SK-N-SH (cell line): Measurements from ENCODE around the gene TUBGCP5. TPM values are rescaled to one million over a fixed set of nuclear protein-coding genes. Genes with fewer than 3 reads are reported as not detected.

ENCODE experiments used
- CTCF ChIA-PET: fragments of 300-600, 350-600 bp; formaldehyde crosslinking; extraction: SDS; loops from one replicate; lab custom pipeline; 2021; lab: Yijun Ruan, JAX
- POLR2A ChIA-PET: fragments of 350-600 bp; sonication (Branson Sonifier 250); formaldehyde crosslinking; extraction: SDS; loops from one replicate; lab custom pipeline; 2020; ENCODE audit warnings: antibody characterized with exemption, inconsistent platforms; lab: Yijun Ruan, JAX
- DNase-seq: peaks from one replicate; pipeline ENCODE4 v3.0.0; 2012
- H2AFZ ChIP-seq: fragments of 200-600 bp; sonication (generic); 2 replicates; pipeline ENCODE4 v1.8.1; 2016; ENCODE audit warnings: antibody characterized with exemption, mild to moderate bottlenecking, low read depth
- H3F3A ChIP-seq: fragments of 200-600 bp; sonication (generic); replicated peaks from 2 replicates; pipeline ENCODE3; 2016; ENCODE audit warnings: antibody characterized with exemption, mild to moderate bottlenecking; ENCODE audit not compliant: insufficient read depth
- H3K27ac ChIP-seq, 2 experiments: fragments of 200-500 bp in 1 of 2; fragments of 200-600 bp in 1 of 2; sonication (Bioruptor generic) in 1 of 2; sonication (generic), shearing (Covaris generic) in 1 of 2; 2 replicates each; pipeline versions ENCODE4 v1.5.1 to v1.6.1; 2014 to 2016; ENCODE audit warnings: low read depth in 2 of 2, inconsistent platforms in 1 of 2, low read length in 1 of 2, mild to moderate bottlenecking in 1 of 2, mixed read lengths in 1 of 2
- H3K27me3 ChIP-seq: fragments of 200-600 bp; sonication (generic), shearing (Covaris generic); 2 replicates; pipeline ENCODE4 v1.6.1; 2016; ENCODE audit warnings: mixed run types; ENCODE audit not compliant: insufficient read depth
- H3K36me3 ChIP-seq, 2 experiments: fragments of 200-500 bp in 1 of 2; fragments of 200-600 bp in 1 of 2; sonication (Bioruptor generic) in 1 of 2; sonication (generic) in 1 of 2; replicated peaks in 1 of 2; 2 replicates each; pipeline versions ENCODE3 to v1.5.1; 2014 to 2016; ENCODE audit warnings: low read length in 1 of 2, mild to moderate bottlenecking in 1 of 2; ENCODE audit not compliant: insufficient read depth in 2 of 2, control insufficient read depth in 1 of 2
- H3K4me1 ChIP-seq, 2 experiments: fragments of 200-500 bp in 1 of 2; fragments of 200-600 bp in 1 of 2; sonication (Bioruptor generic) in 1 of 2; sonication (generic), shearing (Covaris generic) in 1 of 2; 2 replicates each; pipeline versions ENCODE4 v1.5.1 to v1.6.1; 2014 to 2016; ENCODE audit warnings: low read depth in 1 of 2, low read length in 1 of 2, mixed run types in 1 of 2; ENCODE audit not compliant: insufficient read depth in 2 of 2, control insufficient read depth in 1 of 2
- H3K4me2 ChIP-seq: fragments of 200-600 bp; sonication (generic), shearing (Covaris generic); 2 replicates; pipeline ENCODE4 v1.6.1; 2017; ENCODE audit warnings: mixed run types
- H3K4me3 ChIP-seq, 2 experiments: fragments of 200-500 bp in 1 of 2; fragments of 200-600 bp in 1 of 2; sonication (Bioruptor generic) in 1 of 2; sonication (generic), shearing (Covaris generic) in 1 of 2; 2 replicates each; pipeline versions ENCODE4 v1.5.1 to v1.8.1; 2014 to 2016; ENCODE audit warnings: low read depth in 2 of 2, inconsistent platforms in 1 of 2, low read length in 1 of 2, mild to moderate bottlenecking in 1 of 2, mixed read lengths in 1 of 2, moderate library complexity in 1 of 2
- H3K79me2 ChIP-seq: fragments of 200-600 bp; sonication (generic); 2 replicates; pipeline ENCODE4 v1.8.1; 2017; ENCODE audit warnings: mild to moderate bottlenecking; ENCODE audit not compliant: insufficient read depth
- H3K9ac ChIP-seq: fragments of 200-600 bp; sonication (generic); 2 replicates; pipeline ENCODE4 v1.6.1; 2017; ENCODE audit warnings: mixed run types
- H3K9me2 ChIP-seq: fragments of 200-600 bp; sonication (generic); 2 replicates; pipeline ENCODE4 v1.6.1; 2017; ENCODE audit warnings: mixed run types
- H3K9me3 ChIP-seq: fragments of 200-600 bp; sonication (generic); 2 replicates; pipeline ENCODE4 v1.6.1; 2017; ENCODE audit warnings: mixed run types, mild to moderate bottlenecking, moderate library complexity
- H4K20me1 ChIP-seq: fragments of 200-600 bp; sonication (generic); 2 replicates; pipeline ENCODE4 v1.6.1; 2017; ENCODE audit warnings: mild to moderate bottlenecking, mixed run types; ENCODE audit not compliant: insufficient read depth
- CHD2 ChIP-seq: fragments of 150-350 bp; IDR thresholded peaks from 2 replicates; pipeline ENCODE4 v1.6.1; 2018; ENCODE audit warnings: low read length; ENCODE audit not compliant: partially characterized antibody
- EP300 ChIP-seq, 2 experiments: IDR thresholded peaks; 2 replicates each; pipeline versions ENCODE4 v1.4.0 to v1.6.1; 2012; ENCODE audit warnings: borderline replicate concordance in 1 of 2, low read depth in 1 of 2, low read length in 1 of 2
- EZH2phosphoT487 ChIP-seq: fragments of 200-600 bp; sonication (generic); IDR thresholded peaks from 2 replicates; pipeline ENCODE4 v1.6.1; 2017; ENCODE audit warnings: low read depth, mixed run types, mild to moderate bottlenecking, antibody characterized with exemption, moderate library complexity, borderline replicate concordance
- FOSL2 ChIP-seq: IDR thresholded peaks from 2 replicates; pipeline ENCODE4 v1.4.0; 2012; ENCODE audit warnings: low read depth, mild to moderate bottlenecking, moderate library complexity, borderline replicate concordance
- FOXJ3 ChIP-seq: sonication (generic); formaldehyde crosslinking; IDR thresholded peaks from 2 replicates; pipeline ENCODE4 v1.5.1; 2020; ENCODE audit warnings: mild to moderate bottlenecking, missing genetic modification reagents
- FOXM1 ChIP-seq: IDR thresholded peaks from 2 replicates; pipeline ENCODE4 v1.4.0; 2012; ENCODE audit warnings: low read depth, mild to moderate bottlenecking
- GATA2 ChIP-seq: sonication (generic); formaldehyde crosslinking; IDR thresholded peaks from 2 replicates; pipeline ENCODE4 v1.5.0; 2020; ENCODE audit warnings: mild to moderate bottlenecking, missing genetic modification reagents
- JUND ChIP-seq: IDR thresholded peaks from 2 replicates; pipeline ENCODE4 v1.4.0; 2012
- MEF2A ChIP-seq: IDR thresholded peaks from 2 replicates; pipeline ENCODE4 v1.4.0; 2012; ENCODE audit warnings: low read depth, borderline replicate concordance
- MXI1 ChIP-seq: IDR thresholded peaks from 2 replicates; pipeline ENCODE4 v1.6.1; 2012; ENCODE audit warnings: mild to moderate bottlenecking, low read depth, low read length, improper control_type of control experiment
- NFIC ChIP-seq: IDR thresholded peaks from 2 replicates; pipeline ENCODE4 v1.4.0; 2012; ENCODE audit warnings: borderline replicate concordance
- RAD21 ChIP-seq: IDR thresholded peaks from 2 replicates; pipeline ENCODE4 v1.6.1; 2012; ENCODE audit warnings: mild to moderate bottlenecking, low read length
- RCOR1 ChIP-seq: fragments of 150-350 bp; IDR thresholded peaks from 2 replicates; pipeline ENCODE4 v1.6.1; 2017; ENCODE audit warnings: antibody characterized with exemption, low read length
- SIN3A ChIP-seq: IDR thresholded peaks from 2 replicates; pipeline ENCODE4 v1.6.1; 2012; ENCODE audit warnings: low read depth, mild to moderate bottlenecking, low read length, moderate library complexity, borderline replicate concordance
- SMC3 ChIP-seq: IDR thresholded peaks from 2 replicates; pipeline ENCODE4 v1.6.1; 2012; ENCODE audit warnings: low read depth, low read length, improper control_type of control experiment
- WGBS: methylation state at CpG from one replicate; pipeline ENCODE4 v1.1.6; 2017; ENCODE audit warnings: low lambda C conversion rate; 5-methylcytosine and 5-hydroxymethylcytosine counted together
- polyA plus RNA-seq, 3 experiments: library from polyadenylated mRNA; depleted of rRNA; stranded (reverse); fragments of >200 nt; gene quantifications; 2 replicates each; pipeline ENCODE4 v1.2.3, GENCODE V29; 2012
- TF ChIP-seq, protein P1 (sequence below): IDR thresholded peaks from 2 replicates; pipeline ENCODE4; 2012
- TF ChIP-seq, protein P2 (sequence below): IDR thresholded peaks from 2 replicates; pipeline ENCODE4 v1.4.0; 2012; ENCODE audit warnings: low read depth, borderline replicate concordance
- TF ChIP-seq, protein P3 (sequence below): fragments of 200-600 bp; sonication (generic); IDR thresholded peaks from 2 replicates; pipeline ENCODE4 v1.6.1; 2017; ENCODE audit warnings: antibody characterized with exemption, mild to moderate bottlenecking, moderate library complexity

The TUBGCP5 gene
- polyA plus RNA-seq, 1 of the 3 experiments (the other 2 are of a cell fraction), result 8.7 TPM

DNA sequence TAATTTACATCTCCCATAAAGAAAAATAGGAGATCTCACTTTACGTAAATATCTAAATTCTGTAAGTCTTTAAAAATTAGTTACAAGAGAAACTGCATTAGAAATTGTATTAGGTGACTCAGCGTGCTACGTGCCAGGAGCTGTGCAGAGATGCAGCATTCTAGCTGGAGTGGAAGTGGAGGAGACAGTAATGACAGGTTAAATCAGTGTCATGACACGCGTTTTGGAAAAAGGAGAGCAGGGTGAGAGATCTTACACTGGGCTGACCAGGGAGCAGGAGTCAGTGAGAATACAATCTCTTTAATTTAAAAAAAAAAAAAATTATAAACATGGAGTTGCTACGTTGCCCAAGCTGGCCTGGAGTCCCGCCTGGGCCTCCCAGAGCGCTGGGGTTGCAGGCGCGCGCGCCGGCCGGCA is 635 bp downstream of the TUBGCP5 start:
- peak overlapping the region; percentile 90 for H2AFZ ChIP-seq
- peak overlapping the region; percentile 87 for H3K4me2 ChIP-seq
- peaks cover 0 to 5% of the 10 kb centered on the region in 2 experiments; a peak in 2 of 4 replicates for H3K4me1 ChIP-seq
- POLR2A ChIA-PET, result interaction anchor here (0.9 kb wide), 2 partner anchors 59 to 160 kb away, joined by 3 read pairs; no protein-coding TSS in a partner anchor
- peak overlapping the region; percentile 75 to 88 for H3K4me3 ChIP-seq
- TF ChIP-seq, protein P1, sequence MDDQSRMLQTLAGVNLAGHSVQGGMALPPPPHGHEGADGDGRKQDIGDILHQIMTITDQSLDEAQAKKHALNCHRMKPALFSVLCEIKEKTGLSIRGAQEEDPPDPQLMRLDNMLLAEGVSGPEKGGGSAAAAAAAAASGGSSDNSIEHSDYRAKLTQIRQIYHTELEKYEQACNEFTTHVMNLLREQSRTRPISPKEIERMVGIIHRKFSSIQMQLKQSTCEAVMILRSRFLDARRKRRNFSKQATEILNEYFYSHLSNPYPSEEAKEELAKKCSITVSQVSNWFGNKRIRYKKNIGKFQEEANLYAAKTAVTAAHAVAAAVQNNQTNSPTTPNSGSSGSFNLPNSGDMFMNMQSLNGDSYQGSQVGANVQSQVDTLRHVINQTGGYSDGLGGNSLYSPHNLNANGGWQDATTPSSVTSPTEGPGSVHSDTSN, result peak; percentile 34; the same call in 1 of the 2 replicates
- TF ChIP-seq SMC3 (no peak), JUND (peak; percentile 16; the same call in 1 of the 2 replicates), EZH2phosphoT487 (no peak), MXI1 (peak; percentile 16)
- no peaks in the 10 kb centered on the region for H3K9me3 ChIP-seq
- DNase-seq, result no peak
- H3K9ac ChIP-seq, result peak overlapping the region; percentile 81
- no peaks in the 10 kb centered on the region for H3K9me2 ChIP-seq
- H3F3A ChIP-seq, result no peaks in the 10 kb centered on the region
- H3K27ac ChIP-seq, result peak overlapping the region; percentile 31 to 89
- H3K79me2 ChIP-seq, result peaks cover 18% of the 10 kb centered on the region
- H3K27me3 ChIP-seq, result no peaks in the 10 kb centered on the region
- CTCF ChIA-PET, result interaction anchor here (1.3 to 1.9 kb wide), 2 partner anchors 8 to 18 kb away, joined by 4 to 5 read pairs; no protein-coding TSS in a partner anchor
- WGBS, result under 1% methylated on average over 14 of the region's 14 CpGs
- H4K20me1 ChIP-seq, result no peaks in the 10 kb centered on the region
- H3K36me3 ChIP-seq, result peaks cover 15 to 16% of the 10 kb centered on the region in 2 experiments

DNA sequence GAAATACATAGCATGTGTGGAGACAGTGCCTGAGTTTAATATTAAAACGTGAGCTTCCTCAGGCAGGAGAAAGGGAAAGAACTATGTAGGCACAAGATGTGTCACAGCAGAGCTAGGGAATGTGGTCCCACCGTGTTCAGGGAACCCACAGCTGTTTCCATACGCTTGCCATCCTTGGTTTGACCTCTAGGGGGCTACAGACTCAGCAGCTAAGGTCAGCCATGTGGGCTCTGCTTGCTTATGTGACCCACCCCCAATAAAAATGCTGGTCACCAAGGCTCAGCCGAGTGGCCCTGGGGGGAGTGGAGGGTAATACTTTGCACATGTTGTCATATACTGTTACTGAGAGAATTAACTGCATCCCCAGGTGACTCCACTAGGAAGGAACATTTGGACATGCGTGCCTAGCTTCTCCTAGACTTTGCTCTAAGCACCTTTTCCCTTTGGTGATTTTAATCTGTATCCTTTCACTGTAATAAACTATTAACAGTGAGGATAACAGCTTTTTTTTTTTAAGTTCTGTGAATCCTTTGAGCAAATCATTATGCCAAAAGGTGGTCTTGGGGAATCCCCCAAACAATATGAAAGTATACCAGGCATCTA is 3.3 kb downstream of the TUBGCP5 start:
- Histone ChIP-seq H3F3A (no peaks in the 10 kb centered on the region), H3K9me3 (no peaks in the 10 kb centered on the region), H2AFZ (no peak overlapping the region), H3K27ac (no peak overlapping the region), H3K79me2 (peaks cover 18% of the 10 kb centered on the region), H4K20me1 (no peaks in the 10 kb centered on the region), H3K27me3 (no peaks in the 10 kb centered on the region), H3K4me3 (no peak overlapping the region), H3K9ac (no peak overlapping the region), H3K4me2 (no peak overlapping the region), H3K36me3 (peaks cover 30 to 37% of the 10 kb centered on the region in 2 experiments), H3K9me2 (no peaks in the 10 kb centered on the region), H3K4me1 (peaks cover 0 to 5% of the 10 kb centered on the region in 2 experiments; a peak in 2 of 4 replicates)
- 36% methylated on average over 5 of the region's 5 CpGs for WGBS
- CTCF ChIA-PET, result interaction anchor here (0.6 to 2.2 kb wide), 17 partner anchors 9 to 452 kb away, joined by 3 to 8 read pairs (median 5); no protein-coding TSS in a partner anchor
- peak; percentile 73 for DNase-seq
- no peak for TF ChIP-seq FOXJ3
- peak; percentile 52 for TF ChIP-seq RAD21
- TF ChIP-seq SIN3A, result no peak
- peak; percentile 22; the same call in 1 of the 2 replicates for TF ChIP-seq SMC3
- TF ChIP-seq MEF2A, result no peak
- TF ChIP-seq EP300 (IDR thresholded peaks at IDR 0.05; ENCODE audit: borderline replicate concordance in 1 of 2, low read depth in 1 of 2, low read length in 1 of 2), result no peak
- TF ChIP-seq, protein P2, sequence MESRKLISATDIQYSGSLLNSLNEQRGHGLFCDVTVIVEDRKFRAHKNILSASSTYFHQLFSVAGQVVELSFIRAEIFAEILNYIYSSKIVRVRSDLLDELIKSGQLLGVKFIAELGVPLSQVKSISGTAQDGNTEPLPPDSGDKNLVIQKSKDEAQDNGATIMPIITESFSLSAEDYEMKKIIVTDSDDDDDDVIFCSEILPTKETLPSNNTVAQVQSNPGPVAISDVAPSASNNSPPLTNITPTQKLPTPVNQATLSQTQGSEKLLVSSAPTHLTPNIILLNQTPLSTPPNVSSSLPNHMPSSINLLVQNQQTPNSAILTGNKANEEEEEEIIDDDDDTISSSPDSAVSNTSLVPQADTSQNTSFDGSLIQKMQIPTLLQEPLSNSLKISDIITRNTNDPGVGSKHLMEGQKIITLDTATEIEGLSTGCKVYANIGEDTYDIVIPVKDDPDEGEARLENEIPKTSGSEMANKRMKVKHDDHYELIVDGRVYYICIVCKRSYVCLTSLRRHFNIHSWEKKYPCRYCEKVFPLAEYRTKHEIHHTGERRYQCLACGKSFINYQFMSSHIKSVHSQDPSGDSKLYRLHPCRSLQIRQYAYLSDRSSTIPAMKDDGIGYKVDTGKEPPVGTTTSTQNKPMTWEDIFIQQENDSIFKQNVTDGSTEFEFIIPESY, result no peak
- no peak for TF ChIP-seq RCOR1
- 0 out of 2 replicates have a peak, but pooled peaks have one; percentile 30 for TF ChIP-seq MXI1
- TF ChIP-seq, protein P3, sequence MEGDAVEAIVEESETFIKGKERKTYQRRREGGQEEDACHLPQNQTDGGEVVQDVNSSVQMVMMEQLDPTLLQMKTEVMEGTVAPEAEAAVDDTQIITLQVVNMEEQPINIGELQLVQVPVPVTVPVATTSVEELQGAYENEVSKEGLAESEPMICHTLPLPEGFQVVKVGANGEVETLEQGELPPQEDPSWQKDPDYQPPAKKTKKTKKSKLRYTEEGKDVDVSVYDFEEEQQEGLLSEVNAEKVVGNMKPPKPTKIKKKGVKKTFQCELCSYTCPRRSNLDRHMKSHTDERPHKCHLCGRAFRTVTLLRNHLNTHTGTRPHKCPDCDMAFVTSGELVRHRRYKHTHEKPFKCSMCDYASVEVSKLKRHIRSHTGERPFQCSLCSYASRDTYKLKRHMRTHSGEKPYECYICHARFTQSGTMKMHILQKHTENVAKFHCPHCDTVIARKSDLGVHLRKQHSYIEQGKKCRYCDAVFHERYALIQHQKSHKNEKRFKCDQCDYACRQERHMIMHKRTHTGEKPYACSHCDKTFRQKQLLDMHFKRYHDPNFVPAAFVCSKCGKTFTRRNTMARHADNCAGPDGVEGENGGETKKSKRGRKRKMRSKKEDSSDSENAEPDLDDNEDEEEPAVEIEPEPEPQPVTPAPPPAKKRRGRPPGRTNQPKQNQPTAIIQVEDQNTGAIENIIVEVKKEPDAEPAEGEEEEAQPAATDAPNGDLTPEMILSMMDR, result peak; percentile 74
- TF ChIP-seq, protein P1, result no peak
- TF ChIP-seq CHD2, result no peak
- no peak for TF ChIP-seq GATA2 (CRISPR knock-in tag)
- TF ChIP-seq FOXM1, result no peak
- TF ChIP-seq EZH2phosphoT487, result no peak
- no peak for TF ChIP-seq FOSL2
- TF ChIP-seq NFIC, result no peak
- POLR2A ChIA-PET, result interaction anchor here (0.5 kb wide), 1 partner anchor 9 kb away, joined by 3 read pairs; no protein-coding TSS in a partner anchor
